NCI-H774 (cell line): ENCODE data around the gene PLD6.
"Not testable (repeated sequence)": the region's sequence is repeated elsewhere in the genome, so short reads cannot be mapped to it uniquely, and the experiment has no call there.

Source experiments
- DNase-seq: peaks from one replicate; lab custom pipeline; 2025; lab: John Stamatoyannopoulos, UW

Gene PLD6, protein sequence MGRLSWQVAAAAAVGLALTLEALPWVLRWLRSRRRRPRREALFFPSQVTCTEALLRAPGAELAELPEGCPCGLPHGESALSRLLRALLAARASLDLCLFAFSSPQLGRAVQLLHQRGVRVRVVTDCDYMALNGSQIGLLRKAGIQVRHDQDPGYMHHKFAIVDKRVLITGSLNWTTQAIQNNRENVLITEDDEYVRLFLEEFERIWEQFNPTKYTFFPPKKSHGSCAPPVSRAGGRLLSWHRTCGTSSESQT

DNA sequence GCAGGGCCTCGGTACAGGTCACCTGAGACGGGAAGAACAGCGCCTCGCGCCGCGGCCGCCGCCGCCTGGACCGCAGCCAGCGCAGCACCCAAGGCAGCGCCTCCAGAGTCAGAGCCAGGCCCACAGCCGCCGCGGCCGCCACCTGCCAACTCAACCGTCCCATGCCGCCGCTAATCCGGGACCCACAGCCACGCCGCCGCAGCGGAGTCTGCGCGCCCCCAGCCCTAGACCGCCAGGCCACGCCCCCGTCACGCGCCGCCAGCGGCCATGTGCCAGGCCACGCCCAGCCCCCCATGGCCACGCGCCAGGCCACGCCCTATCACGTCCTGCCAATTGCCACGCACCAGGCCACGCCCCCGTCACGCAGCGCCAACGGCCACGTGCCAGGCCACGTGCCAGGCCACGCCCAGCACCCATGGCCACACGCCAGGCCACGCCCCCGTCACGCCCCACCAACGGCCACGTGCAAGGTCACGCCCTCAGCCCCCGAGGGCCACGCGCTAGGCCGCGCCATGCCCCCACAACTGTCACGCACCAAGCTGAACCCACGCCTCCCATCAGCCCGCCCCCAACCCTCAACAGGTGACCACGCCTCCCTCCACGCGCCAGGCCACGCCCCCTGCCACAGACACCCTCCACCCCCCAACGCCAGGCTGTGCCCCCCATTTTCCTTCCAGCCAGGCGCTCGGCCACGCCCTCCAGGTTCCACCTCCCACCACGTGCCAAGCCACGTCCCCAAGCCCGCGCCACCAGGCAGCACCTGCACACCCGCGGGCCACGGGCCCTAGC lies at the start of gene PLD6:
PLD6 (minus strand) TSS at position 210 of the 789 bp plus-strand sequence; CDS start at position 163, 47 bp downstream.
- peak; percentile 61 for DNase-seq

DNA sequence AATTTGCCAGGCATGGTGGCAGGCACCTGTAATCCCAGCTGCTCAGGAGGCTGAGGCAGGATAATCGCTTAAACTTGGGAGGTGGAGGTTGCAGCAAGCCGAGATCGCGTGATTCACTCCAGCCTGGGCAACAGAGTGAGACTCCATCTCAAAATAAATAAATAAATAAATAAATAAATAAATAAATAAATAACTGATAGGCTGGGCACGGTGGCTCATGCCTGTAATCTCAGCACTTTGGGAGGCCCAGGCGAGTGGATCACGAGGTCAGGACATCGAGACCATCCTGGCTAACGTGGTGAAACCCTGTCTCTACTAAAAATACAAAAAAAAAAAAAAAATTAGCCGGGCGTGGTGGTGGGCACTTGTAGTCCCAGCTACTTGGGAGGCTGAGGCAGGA lies 49.6 kb upstream of the PLD6 start:
- DNase-seq: not testable (repeated sequence)

DNA sequence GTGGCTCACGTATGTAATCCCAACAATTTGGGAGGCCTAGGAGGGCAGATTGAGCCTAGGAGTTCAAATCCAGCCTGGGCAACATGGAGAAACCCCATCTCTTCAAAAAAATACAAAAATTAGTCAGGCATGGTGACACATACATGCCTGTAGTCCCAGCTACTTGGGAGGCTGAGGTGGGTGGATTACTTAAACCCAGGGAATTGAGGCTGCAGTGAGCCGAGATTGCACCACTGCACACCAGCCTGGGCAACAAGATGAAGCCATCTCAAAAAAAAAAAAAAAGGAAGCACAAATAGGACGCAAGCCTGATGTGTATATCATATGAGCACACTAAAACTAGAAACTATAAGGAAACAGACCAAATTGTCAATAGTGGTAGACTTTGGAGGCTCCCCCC lies 47.9 kb upstream of the PLD6 start:
- DNase-seq: no peak

DNA sequence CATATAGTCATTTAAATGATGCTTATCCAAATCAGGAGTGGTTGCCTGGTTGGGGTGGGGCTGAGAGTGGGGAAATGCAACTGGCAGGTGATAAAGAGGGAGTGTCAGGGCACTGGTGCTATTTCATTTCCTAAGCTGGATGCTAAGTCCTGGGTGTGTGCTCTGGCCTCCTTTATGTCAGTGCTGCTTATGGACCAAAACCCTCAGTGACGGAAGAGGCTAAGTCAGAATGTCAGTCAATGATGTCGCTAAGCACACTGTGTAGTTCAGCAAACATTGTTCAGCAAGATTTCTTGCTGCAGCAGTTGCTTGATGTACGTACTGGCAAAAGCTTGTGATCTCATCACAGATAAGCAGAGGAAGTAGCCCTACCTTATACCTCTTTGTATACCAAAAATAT lies 47.3 kb upstream of the PLD6 start:
- DNase-seq: no peak

DNA sequence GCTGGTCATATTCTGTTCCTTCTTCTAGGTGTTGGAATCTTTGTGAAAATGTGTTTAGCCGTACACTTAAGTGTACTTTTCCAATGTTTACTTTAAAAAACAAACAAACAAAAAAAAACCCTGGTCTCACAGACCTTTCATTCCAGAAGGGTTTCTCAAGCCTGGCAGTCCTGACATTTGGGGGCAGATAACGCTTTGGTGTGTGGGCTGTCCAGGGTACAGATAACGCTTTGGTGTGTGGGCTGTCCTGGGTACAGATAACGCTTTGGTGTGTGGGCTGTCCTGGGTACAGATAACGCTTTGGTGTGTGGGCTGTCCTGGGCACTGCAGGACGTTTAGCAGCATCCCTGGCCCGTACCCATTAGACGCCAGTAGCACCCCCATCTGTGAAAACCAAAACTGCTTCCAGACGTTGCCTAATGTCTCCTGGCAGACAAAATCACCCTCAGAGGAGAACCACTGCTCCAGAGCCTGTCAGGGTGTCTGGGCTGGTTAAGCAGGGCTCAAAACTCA lies 46.1 kb upstream of the PLD6 start:
- DNase-seq: no peak

DNA sequence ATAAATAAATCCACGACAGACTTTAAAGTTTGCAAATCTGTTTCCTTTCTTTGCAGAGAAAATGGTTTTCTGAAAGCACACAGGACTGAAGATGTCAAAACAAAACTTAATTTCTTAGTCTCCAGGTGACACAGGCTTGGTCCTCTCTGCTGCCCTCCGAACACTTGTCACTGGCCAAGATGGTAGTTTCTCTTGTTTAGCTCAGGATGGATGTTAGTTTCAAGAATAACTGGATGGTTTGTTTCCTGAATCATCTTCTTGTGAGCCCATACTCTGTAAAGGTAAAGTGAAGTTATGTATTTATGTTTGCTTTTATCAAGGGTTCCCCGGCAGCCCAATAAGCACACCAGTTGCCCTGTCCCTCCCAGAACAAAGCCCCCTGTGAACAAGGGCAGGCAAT lies 40.7 kb upstream of the PLD6 start:
- DNase-seq: no peak

DNA sequence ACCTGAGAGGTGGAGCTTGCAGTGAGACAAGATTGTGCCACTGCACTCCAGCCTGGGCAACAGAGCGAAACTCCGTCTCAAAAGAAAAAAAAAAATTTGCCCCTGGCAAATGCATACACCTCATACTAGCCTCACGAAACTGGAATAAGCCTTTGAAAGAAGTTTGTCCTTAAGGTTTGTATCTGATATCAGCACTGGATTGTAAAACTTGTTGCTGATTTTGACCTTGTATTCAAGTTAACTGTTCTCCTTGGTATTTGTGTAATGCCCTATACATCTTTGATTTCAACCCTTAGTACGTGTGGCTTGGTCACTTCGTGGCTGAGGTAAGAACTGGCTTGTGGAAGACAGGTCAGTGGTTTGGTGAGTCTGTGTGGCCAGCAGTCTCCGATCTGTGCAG lies 37.0 kb upstream of the PLD6 start:
- DNase-seq: no peak

DNA sequence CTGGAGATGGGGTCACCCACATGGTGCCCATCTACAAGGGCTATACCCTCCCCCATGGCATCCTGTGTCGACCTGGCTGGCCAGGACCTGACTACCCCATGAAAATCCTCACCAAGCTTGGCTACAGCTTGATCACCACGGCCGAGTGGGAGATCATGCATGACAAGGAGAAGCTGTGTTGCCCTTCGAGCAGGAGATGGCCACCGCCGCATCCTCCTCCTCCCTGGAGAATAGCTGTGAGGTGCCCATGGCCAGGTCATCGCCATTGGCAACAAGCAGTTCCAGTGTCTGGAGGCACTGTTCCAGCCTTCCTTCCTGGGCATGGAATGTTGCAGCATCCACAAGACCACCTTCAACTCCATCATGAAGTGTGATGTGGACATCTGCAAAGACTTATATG lies 36.1 kb upstream of the PLD6 start:
- DNase-seq: no peak

DNA sequence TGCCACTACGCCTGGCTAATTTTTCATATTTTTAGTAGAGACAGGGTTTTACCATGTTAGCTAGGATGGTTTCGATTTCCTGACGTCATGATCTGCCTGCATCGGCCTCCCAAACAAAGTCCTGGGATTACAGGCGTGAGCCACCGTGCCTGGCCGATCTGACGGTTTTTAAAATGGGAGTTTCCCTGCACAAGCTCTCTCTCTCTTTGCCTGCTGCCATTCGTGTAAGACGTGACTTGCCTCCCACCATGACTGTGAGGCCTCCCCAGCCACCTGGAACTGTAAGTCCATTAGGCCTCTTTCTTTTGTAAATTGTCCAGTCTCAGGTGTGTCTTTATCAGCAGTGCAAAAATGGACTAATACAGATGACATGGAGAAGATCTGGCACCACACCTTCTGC lies 35.5 kb upstream of the PLD6 start:
- DNase-seq: no peak

DNA sequence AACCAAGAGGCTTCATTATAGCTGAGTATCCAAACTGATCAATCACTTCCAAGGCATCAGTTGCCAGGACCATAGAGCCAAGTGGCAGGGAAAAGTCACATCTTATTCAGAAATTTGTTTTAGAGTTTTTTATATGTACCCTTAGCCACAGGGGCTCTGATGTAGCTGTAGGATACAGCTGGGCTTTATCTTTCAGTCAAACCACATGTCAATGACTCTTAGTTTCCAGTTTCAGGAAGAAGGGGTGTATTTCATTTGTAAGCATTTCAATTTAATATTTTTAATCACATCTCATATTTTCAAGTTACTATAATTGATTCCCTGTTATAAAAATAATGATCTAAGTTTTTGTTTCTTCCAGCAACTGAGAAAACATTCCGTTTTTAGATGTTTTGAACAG lies 33.7 kb upstream of the PLD6 start:
- no peak for DNase-seq

DNA sequence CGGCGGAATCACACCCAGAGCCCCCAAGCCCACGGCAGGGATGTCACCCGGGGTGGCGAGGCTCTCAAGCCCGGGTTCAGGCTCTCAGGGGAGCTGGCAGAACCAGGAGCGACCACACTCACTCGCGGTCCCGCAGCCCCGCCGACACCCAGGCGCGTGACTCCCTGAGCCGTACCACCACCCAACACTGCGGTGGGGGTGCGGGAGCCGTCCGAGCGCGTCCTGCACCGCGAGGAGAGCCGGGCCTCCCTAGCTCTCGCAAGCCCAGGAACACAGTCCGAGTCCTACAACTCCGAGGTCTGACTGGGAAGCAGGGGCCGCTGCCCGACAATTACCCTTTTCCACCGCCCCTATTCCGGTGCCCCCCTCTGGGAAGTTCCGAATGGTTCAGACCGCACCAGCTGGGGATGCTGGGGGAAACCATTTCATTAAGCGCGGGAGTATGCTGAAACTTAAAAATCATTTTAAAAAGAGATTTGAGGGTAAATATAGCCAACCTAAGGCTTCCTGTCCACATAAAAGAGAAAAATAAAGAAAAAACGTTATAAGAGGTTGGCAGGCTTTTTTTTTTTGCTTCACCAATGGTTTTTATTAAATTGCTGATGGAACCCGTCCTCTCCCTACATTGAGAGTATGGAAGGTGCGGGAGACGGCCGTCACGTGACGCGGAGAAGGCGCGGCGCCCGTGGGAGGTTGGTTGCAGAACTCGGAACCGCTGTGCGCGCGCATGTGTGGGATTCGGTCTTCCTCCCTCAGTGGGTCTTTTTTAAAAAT lies 31.1 kb upstream of the PLD6 start, which contains the start of gene FLCN:
FLCN (minus strand) TSS at position 143 of the 774 bp plus-strand sequence. CDS start 9,031 bp downstream, outside the sequence.
- peak; percentile 48 for DNase-seq

DNA sequence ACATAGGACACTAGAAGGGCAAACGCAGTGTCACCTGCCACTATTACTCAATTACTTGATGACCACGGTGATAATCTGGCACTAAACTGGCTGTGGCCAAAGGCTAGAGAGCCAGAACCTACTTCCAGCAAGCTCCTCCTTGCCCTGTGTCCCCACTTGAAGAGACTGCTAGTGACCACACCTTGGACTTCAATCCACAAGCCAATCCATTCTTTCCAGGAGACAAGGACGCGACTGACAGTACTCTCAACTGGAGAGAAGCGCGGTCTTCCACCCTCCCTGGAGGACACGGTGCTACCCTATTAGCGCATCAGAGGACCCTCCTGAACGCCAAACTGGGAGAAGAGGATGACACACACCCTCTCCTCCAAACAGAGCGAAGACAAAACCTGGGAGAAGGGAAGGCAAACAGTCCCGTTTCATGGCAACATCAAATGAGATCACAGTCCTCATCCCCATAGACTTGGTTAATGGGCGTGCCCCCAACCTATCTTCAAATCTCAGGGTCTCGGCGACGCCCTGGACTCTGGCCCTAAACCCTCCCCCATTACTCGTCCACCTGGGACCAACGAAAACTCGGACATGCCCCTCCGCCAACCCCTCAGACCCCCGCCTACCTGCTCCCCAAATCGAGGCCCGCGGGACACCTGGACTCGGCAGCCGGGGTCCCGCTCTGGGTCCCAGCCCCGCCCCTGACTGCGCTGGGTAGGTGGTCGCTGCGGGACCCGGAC lies 30.3 kb upstream of the PLD6 start:
- no peak for DNase-seq

DNA sequence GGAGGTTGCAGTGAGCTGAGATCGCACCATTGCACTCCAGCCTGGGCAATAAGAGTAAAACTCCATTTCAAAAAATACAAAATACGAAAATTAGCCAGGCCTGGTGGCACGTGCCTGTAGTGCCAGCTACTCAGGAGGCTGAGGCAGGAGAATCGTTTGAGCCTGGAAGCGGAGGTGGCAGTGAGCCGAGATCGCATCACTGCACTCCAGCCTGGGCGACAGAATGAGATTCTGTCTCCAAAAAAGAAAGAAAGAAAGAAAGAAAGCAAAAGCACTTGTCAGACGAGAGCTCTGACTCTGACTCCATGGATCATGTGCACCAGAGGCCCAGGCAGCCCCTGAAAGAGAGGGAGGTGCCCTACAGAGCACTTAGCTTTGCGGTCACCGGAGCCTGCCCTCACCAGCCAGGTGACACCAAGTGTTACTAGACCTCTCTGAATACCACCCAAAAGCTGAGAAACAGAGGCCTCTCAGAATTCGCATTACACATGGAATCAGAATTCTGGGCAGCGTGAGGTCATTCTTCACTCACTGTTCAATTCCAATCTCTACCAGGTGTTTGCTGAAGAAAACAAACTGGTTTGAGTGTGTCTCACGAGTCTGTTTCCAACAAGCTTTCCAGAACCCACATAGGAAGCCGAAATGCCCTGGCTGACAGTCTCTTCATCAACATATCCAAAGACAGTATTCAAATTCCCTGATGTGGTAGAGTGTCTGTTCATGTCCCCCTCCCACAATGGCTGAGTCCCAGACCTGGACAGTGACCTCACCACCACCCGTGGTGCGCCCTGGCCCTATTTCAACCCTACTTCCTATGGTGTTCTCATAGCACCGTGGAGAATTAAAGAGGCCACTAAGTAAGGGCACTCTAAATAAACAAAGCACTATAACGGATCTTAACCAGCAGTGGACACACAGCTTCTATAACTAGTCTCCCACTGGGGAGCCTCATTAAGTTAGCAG lies 29.4 kb upstream of the PLD6 start:
- DNase-seq: no peak

DNA sequence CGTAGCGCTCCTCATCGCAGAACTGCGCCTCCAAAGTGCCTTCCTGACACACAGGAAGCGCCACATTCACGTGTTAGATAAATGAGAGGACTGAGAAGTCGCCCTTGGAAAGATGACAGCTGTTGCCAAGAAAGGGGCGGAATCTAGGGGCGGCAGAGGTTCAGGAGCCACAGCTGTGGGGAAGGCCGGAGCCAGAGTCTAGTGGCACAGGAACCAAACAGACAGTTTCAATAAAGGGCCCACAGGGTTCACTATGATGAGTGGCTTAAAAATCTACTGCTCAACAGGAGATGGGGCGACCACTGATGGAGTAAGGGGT lies 26.1 kb upstream of the PLD6 start:
- DNase-seq: no peak

DNA sequence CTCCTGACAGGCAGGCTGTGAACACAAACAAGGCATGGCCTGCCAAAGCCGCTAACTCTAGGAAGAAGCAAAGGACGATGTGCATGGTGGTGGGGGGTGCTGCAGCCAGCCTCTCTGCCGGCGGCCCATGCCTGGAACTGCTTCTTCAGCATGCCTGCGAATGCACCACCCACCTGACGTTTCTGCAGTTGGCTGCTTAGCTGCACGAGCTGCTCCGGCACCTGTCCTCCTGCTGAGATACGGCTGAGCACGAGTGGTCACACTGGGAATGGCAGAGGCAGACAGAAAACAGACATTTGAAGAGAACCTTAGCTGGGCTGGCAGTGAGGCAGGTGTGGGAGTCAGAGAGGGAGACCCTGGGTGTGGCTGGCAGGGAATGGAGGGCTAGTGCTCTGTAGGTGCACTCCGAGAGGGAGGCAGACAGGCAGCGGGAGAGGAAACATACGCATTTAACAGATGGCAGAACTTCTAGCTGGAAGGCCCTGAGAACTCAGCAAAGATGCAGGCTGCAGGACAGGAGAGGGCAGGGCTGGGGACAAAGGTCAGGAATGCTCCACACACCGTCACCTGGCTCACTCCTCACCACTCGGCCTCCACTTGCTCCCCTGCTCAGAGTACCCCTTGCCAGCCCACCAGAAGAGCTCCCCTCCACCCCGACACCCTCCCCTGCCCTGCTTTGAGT lies 25.6 kb upstream of the PLD6 start:
- DNase-seq: no peak

DNA sequence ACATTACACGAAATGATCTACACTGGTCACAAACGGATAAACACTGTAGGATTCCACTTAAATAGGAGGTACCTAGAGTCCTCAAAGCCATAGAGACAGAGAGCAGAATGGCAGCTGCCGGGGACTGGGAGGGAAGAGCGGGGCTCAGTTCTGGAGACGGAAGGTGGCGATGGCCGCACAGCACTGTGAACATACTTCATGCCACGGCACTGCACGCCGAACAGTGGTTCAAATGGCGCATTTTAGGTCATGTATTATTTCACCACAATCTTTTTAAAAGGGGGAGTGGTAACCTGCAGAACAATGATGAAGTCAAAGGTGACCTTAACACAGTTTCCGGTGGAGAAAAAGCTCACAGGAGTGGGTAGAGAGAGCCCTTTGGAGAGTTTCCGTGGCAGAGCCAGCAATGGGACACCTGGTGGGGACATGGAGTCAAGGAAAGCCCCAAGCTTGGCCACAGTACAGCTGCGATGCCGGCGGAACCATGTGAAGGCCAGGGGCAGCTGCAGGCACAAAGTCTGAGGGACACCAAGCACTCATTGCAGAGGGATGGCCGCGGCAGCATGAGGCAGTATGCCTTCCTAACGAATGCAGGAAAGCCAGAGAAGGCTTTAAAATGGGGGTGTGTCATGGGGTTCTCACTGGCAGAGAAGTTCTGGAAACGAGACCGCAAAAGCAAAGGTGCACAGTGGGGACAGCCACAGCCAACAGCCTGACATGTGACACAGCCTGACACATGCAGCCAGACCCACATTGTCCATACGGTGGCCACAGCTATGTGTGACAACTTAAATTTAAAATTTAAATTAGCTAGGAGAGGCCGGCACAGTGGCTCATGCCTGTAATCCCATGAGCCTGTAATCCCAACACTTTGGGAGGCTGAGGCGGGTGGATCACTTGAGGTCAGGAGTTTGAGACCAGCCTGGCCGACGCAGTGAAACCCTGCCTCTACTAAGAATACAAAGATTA lies 23.6 kb upstream of the PLD6 start:
- DNase-seq: no peak

DNA sequence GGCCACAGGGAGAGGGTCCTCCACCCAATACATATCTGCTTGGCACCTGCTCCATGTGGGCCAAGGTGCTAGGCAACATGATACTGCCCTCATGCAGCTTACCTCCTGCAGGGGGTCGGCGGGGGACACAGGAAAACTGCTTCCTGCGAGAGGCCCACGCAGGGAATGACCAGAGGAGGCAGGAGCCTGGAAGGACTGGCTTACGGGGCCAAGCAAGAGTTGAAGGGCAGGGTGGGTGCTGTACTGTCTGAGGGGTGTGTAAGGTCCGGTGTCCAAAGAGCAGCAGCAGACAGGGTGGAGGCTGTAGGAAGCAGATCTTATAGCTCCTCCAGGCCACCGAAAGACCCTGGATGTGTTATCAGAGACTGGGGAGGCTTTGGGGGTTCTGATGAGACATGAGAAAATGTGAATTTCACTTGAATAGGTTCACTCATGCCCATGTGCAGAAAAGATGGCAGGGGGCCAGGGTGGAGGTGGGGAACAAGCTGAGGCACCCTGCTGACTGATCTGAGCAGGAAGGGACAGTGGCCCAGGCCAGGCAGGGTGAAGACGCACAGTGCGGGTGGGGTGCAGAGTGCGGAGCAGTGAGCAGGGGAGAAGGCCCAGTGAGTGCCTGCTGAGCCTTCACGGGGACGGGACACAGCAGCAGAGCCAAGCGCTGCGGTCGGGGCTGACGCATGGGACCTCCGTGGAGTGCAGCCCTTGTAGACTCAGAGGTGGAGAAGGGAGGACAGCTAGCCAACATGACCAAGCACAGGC lies 22.6 kb upstream of the PLD6 start:
- no peak for DNase-seq
